K562 (cell line): Measurements from ENCODE around the gene CCR6. TPM values are rescaled to one million over a fixed set of nuclear protein-coding genes. Genes with fewer than 3 reads are reported as not detected.

Experiments used
- ATAC-seq: fragments of 200-7000 bp; cut with Tn5 transposase; 3 replicates; pipeline ENCODE4 v1.9.1; 2020; ENCODE audit warnings: moderate library complexity
- BruUV-seq: library from RNA; stranded (reverse); fragments of 400-500 nt; replicated peaks from 2 replicates; lab custom pipeline; 2021; lab: Mats Ljungman, UMichigan
- CTCF ChIA-PET: fragments of 300-600 bp; formaldehyde crosslinking; extraction: SDS; loops from one replicate; lab custom pipeline; 2021; ENCODE audit warnings: low intra/inter-chr PET ratio; lab: Yijun Ruan, JAX
- POLR2A ChIA-PET: fragments of 300-600, 350-650 bp; sonication (Branson Sonifier 250); formaldehyde crosslinking; extraction: SDS; loops from one replicate; lab custom pipeline; 2021; ENCODE audit warnings: antibody characterized with exemption, inconsistent platforms; lab: Yijun Ruan, JAX
- DNase-seq, 4 experiments: peaks; one replicate each; pipeline versions ENCODE4 v3.0.0 to v3.0.0-alpha.2; 2011 to 2018; ENCODE audit warnings: low spot score in 3 of 4, mixed read lengths in 3 of 4; ENCODE audit errors: extremely low read depth in 1 of 4
- FAIRE-seq: peaks from 2 replicates; lab custom pipeline; 2011; peaks lifted over from hg19 to GRCh38; lab: Jason Lieb, UNC
- H2AFZ ChIP-seq: 2 replicates; pipeline ENCODE4 v1.6.0; 2011; ENCODE audit warnings: low read depth, low read length, control low read depth, inconsistent platforms
- H3K27ac ChIP-seq: fragments of 200-600 bp; 3 replicates; pipeline ENCODE4 v1.8.0; 2011; ENCODE audit warnings: low read depth, mild to moderate bottlenecking, control low read depth, inconsistent platforms, low read length, moderate library complexity, mixed read lengths; ENCODE audit errors: extremely low read depth
- H3K27me3 ChIP-seq, 2 experiments: fragments of 300-600 bp in 1 of 2; 2 replicates in 1 of 2; 3 replicates in 1 of 2; pipeline versions ENCODE4 v1.6.0 to v1.8.0; 2011; ENCODE audit warnings: inconsistent platforms in 2 of 2, low read length in 2 of 2, mild to moderate bottlenecking in 1 of 2, mixed read lengths in 1 of 2, moderate library complexity in 1 of 2; ENCODE audit not compliant: control insufficient read depth in 2 of 2, insufficient read depth in 2 of 2
- H3K36me3 ChIP-seq: fragments of 300-600 bp; 3 replicates; pipeline ENCODE4 v1.8.0; 2011; ENCODE audit warnings: mild to moderate bottlenecking, low read length, inconsistent platforms; ENCODE audit not compliant: control insufficient read depth, insufficient read depth
- H3K4me1 ChIP-seq, 2 experiments: fragments of 200-600 bp in 1 of 2; replicated peaks in 1 of 2; 2 replicates in 1 of 2; 3 replicates in 1 of 2; pipeline versions ENCODE4 v1.5.1 to v1.8.0; 2011; ENCODE audit warnings: inconsistent platforms in 2 of 2, low read length in 2 of 2, mild to moderate bottlenecking in 1 of 2, mixed read lengths in 1 of 2, moderate library complexity in 1 of 2; ENCODE audit not compliant: control insufficient read depth in 2 of 2, insufficient read depth in 2 of 2
- H3K4me2 ChIP-seq: 2 replicates; pipeline ENCODE4 v1.6.1; 2011; ENCODE audit warnings: low read length, control low read depth, inconsistent platforms, mixed read lengths; ENCODE audit not compliant: insufficient read depth
- H3K4me3 ChIP-seq: fragments of 200-600 bp; sonication (generic), shearing (Covaris generic); 2 replicates; pipeline ENCODE4 v1.5.1; 2016; ENCODE audit warnings: control low read depth, inconsistent platforms
- H3K79me2 ChIP-seq: fragments of 200-600 bp; 3 replicates; pipeline ENCODE4 v1.8.0; 2011; ENCODE audit warnings: low read length, inconsistent platforms; ENCODE audit not compliant: control insufficient read depth, insufficient read depth
- H3K9ac ChIP-seq, 2 experiments: 2 replicates each; pipeline versions ENCODE4 v1.6.0 to v1.6.1; 2011; ENCODE audit warnings: low read depth in 2 of 2, low read length in 2 of 2, control low read depth in 1 of 2, inconsistent platforms in 1 of 2, mild to moderate bottlenecking in 1 of 2, mixed read lengths in 1 of 2; ENCODE audit not compliant: insufficient read depth in 1 of 2
- H3K9me1 ChIP-seq: one replicate; pipeline ENCODE4 v1.6.0; 2011; ENCODE audit warnings: inconsistent platforms, mild to moderate bottlenecking, low read length, moderate library complexity; ENCODE audit not compliant: control insufficient read depth, insufficient read depth
- H3K9me3 ChIP-seq: replicated peaks from 2 replicates; pipeline ENCODE4 v1.5.1; 2011; ENCODE audit warnings: low read depth, low read length, inconsistent platforms; ENCODE audit not compliant: control insufficient read depth, insufficient read depth
- H4K20me1 ChIP-seq: replicated peaks from 2 replicates; pipeline ENCODE4 v1.6.1; 2011; ENCODE audit warnings: low read length, inconsistent platforms, mixed read lengths; ENCODE audit not compliant: control insufficient read depth, insufficient read depth
- ATF7 ChIP-seq: fragments of 450-650 bp; IDR thresholded peaks from 2 replicates; pipeline ENCODE4 v1.7.1; 2014; ENCODE audit warnings: mild to moderate bottlenecking, moderate library complexity
- ELF4 ChIP-seq: fragments of 450-650 bp; formaldehyde crosslinking; IDR thresholded peaks from 2 replicates; pipeline ENCODE4 v1.4.0; 2022; ENCODE audit warnings: missing genetic modification characterization
- GTF2E2 ChIP-seq: fragments of 200-800 bp; sonication (Bioruptor generic); IDR thresholded peaks from 2 replicates; pipeline ENCODE4 v1.6.1; 2016; ENCODE audit warnings: missing genetic modification characterization, missing compliant biosample characterization
- HMG20B ChIP-seq: fragments of 250-450 bp; sonication (Bioruptor Pico); IDR thresholded peaks from 2 replicates; pipeline ENCODE4 v1.5.0; 2021; ENCODE audit warnings: mild to moderate bottlenecking
- L3MBTL2 ChIP-seq: fragments of 450-650 bp; IDR thresholded peaks from 2 replicates; pipeline ENCODE4 v1.6.1; 2016; ENCODE audit warnings: mild to moderate bottlenecking, moderate library complexity
- MCM7 ChIP-seq, 2 experiments: fragments of 450-650 bp; IDR thresholded peaks; 2 replicates each; pipeline ENCODE4 v1.6.1; 2016 to 2018
- NELFE ChIP-seq: IDR thresholded peaks from 2 replicates; pipeline ENCODE4 v1.6.1; 2011; ENCODE audit warnings: mild to moderate bottlenecking; ENCODE audit not compliant: insufficient read depth, insufficient read length
- NR2C1 ChIP-seq, 2 experiments: fragments of 450-650 bp; IDR thresholded peaks; 2 replicates each; pipeline ENCODE4 v1.6.1; 2017; ENCODE audit warnings: mild to moderate bottlenecking in 2 of 2, antibody characterized with exemption in 1 of 2, inconsistent platforms in 1 of 2, missing compliant biosample characterization in 1 of 2, missing genetic modification characterization in 1 of 2
- RNF2 ChIP-seq: sonication (generic); IDR thresholded peaks from 2 replicates; pipeline ENCODE4 v1.6.1; 2016
- RNF219 ChIP-seq: fragments of 250-450 bp; sonication (Bioruptor Pico); IDR thresholded peaks from 2 replicates; pipeline ENCODE4 v1.5.0; 2022; ENCODE audit warnings: mild to moderate bottlenecking
- SAP30 ChIP-seq: fragments of 200-600 bp; sonication (generic); IDR thresholded peaks from 2 replicates; pipeline ENCODE4 v1.6.1; 2012; ENCODE audit warnings: borderline replicate concordance, low read depth, mild to moderate bottlenecking, moderate library complexity, low read length, control low read depth, inconsistent platforms; ENCODE audit not compliant: insufficient read depth, poor library complexity, severe bottlenecking
- SMAD4 ChIP-seq: fragments of 250-450 bp; sonication (Bioruptor Pico); conservative IDR thresholded peaks from 2 replicates; pipeline ENCODE4 v1.8.0; 2021; ENCODE audit warnings: inconsistent platforms, mild to moderate bottlenecking, moderate library complexity
- YBX1 ChIP-seq: fragments of 450-650 bp; IDR thresholded peaks from 2 replicates; pipeline ENCODE4 v1.7.1; 2016; ENCODE audit warnings: mild to moderate bottlenecking
- ZBTB12 ChIP-seq: fragments of 250-450 bp; sonication (Bioruptor Pico); IDR thresholded peaks from 2 replicates; pipeline ENCODE4 v1.4.0; 2020
- ZNF583 ChIP-seq: fragments of 250-450 bp; sonication (Bioruptor Pico); IDR thresholded peaks from 2 replicates; pipeline ENCODE4 v1.4.0; 2020
- WGBS: fragments of 100-300 bp; shearing (Covaris generic); methylation state at CpG from one replicate; pipeline ENCODE4 v1.1.6; 2016; ENCODE audit warnings: low coverage, mixed read lengths; ENCODE audit not compliant: insufficient coverage; ENCODE audit errors: missing lambda C conversion rate; 5-methylcytosine and 5-hydroxymethylcytosine counted together
- in situ Hi-C: fragments of 300-500 bp; cut with MboI; formaldehyde crosslinking; loops from 4 replicates; pipeline ENCODE4 v1.15.0; 2018; ENCODE audit warnings: inconsistent platforms, mixed read lengths
- intact Hi-C: fragments of 100-400 bp; cut with micrococcal nuclease; formaldehyde crosslinking; loops from 2 replicates; pipeline ENCODE4 v1.14.2; 2022
- polyA plus RNA-seq, 8 experiments: library from polyadenylated mRNA; depleted of rRNA in 4 of 8; stranded (reverse) in 5 of 8; unstranded in 3 of 8; fragments of >200 nt; fragmentation: Nextera tagmentation in 2 of 8; fragmentation: Illumina TruSeq in 1 of 8; extraction: Ambion mirVana in 2 of 8; extraction: Trizol in 1 of 8; gene quantifications; 2 replicates each; pipeline versions ENCODE4 v1.2.1 to v1.2.3, GENCODE V29; 2011 to 2014; ENCODE audit warnings: inconsistent platforms in 1 of 8, missing spikeins in 1 of 8
- total RNA-seq, 7 experiments: library from RNA; depleted of rRNA in 6 of 7; stranded (reverse); fragments of >200 nt in 6 of 7; fragmentation: Illumina TruSeq in 2 of 7; extraction: Trizol in 2 of 7; gene quantifications; 2 replicates each; pipeline versions ENCODE4 v1.2.1 to v1.2.3, GENCODE V29; 2011 to 2021; ENCODE audit warnings: low replicate concordance in 1 of 7

CCR6 gene
- total and polyA plus RNA-seq, 9 of the 15 experiments (the other 6 are each of a cell fraction or from before 2014, with no cell fraction given): not detected

GRCh38 chr6:167137081-167137480 lies 14.2 kb downstream of the CCR6 start:
- Histone ChIP-seq H3K4me2 (no peak overlapping the region), H3K4me1 (no peaks in the 10 kb centered on the region), H3K27ac (no peak overlapping the region), H2AFZ (no peak overlapping the region), H3K79me2 (no peaks in the 10 kb centered on the region), H3K9me3 (no peaks in the 10 kb centered on the region), H3K27me3 (peaks cover 41 to 60% of the 10 kb centered on the region in 2 experiments), H3K36me3 (no peaks in the 10 kb centered on the region), H4K20me1 (0 out of 2 replicates have a peak, but pooled peaks cover 7% of the 10 kb centered on the region), H3K9me1 (no peaks in the 10 kb centered on the region), H3K9ac (no peak overlapping the region), H3K4me3 (no peak overlapping the region)
- FAIRE-seq (no peak), DNase-seq (no peak), ATAC-seq (no peak)
- under 1% methylated on average over 10 of the region's 10 CpGs for WGBS
- BruUV-seq: no TSS peak
- intact Hi-C loops: no loop called here
- in situ Hi-C loops: loop anchor here (5.0 kb wide), 1 partner anchor 360 kb away; no protein-coding TSS in a partner anchor
- ChIA-PET POLR2A (no interaction called here), CTCF (no interaction called here)
- TF ChIP-seq NELFE: no peak

GRCh38 chr6:167137881-167138280 lies 15.0 kb downstream of the CCR6 start:
- no peaks in the 10 kb centered on the region for H3K9me1 ChIP-seq
- WGBS: 0% methylated on average over 6 of the region's 6 CpGs
- H3K9me3 ChIP-seq: no peaks in the 10 kb centered on the region
- CTCF ChIA-PET: no interaction called here
- H2AFZ ChIP-seq: no peak overlapping the region
- no peaks in the 10 kb centered on the region for H3K79me2 ChIP-seq
- intact Hi-C loops (no loop called here), in situ Hi-C loops (loop anchor here (5.0 kb wide), 1 partner anchor 361 kb away; no protein-coding TSS in a partner anchor)
- TF ChIP-seq MCM7 (IDR thresholded peaks at IDR 0.05): no peak
- no peak for TF ChIP-seq ZNF583 (CRISPR knock-in tag)
- TF ChIP-seq RNF219 (CRISPR knock-in tag): no peak
- no peak for TF ChIP-seq ELF4
- no peak for TF ChIP-seq SMAD4 (CRISPR knock-in tag)
- TF ChIP-seq GTF2E2: no peak
- TF ChIP-seq ATF7: no peak
- no peak for TF ChIP-seq NR2C1 (IDR thresholded peaks at IDR 0.05)
- no peak for TF ChIP-seq NR2C1 (tag; IDR thresholded peaks at IDR 0.05)
- TF ChIP-seq ZBTB12 (CRISPR knock-in tag): no peak
- TF ChIP-seq RNF2: no peak
- no peak for TF ChIP-seq YBX1
- TF ChIP-seq HMG20B: no peak
- no peak for TF ChIP-seq SAP30
- no peak for TF ChIP-seq L3MBTL2
- no peak for ATAC-seq
- POLR2A ChIA-PET: interaction anchor here (0.9 kb wide), 1 partner anchor 741 kb away, joined by 4 read pairs; no protein-coding TSS in a partner anchor
- no peaks in the 10 kb centered on the region for H3K4me1 ChIP-seq
- H3K27ac ChIP-seq: no peak overlapping the region
- H3K36me3 ChIP-seq: no peaks in the 10 kb centered on the region
- peaks cover 39 to 57% of the 10 kb centered on the region in 2 experiments for H3K27me3 ChIP-seq
- BruUV-seq: no TSS peak
- FAIRE-seq: no peak
- H3K4me3 ChIP-seq: no peak overlapping the region
- H4K20me1 ChIP-seq: 0 out of 2 replicates have a peak, but pooled peaks cover 7% of the 10 kb centered on the region
- no peak for DNase-seq
- no peak overlapping the region for H3K4me2 ChIP-seq
- H3K9ac ChIP-seq: no peak overlapping the region
